ENCODE measurements around the gene NSDHL. TPM values are rescaled to one million over a fixed set of nuclear protein-coding genes. Genes with fewer than 3 reads are reported as not detected.
A peak's percentile ranks its signal among the peaks of the same experiment; 100 is the strongest.

Gene NSDHL
- total and polyA plus RNA-seq, 2 of the 4 experiments (the other 2 are of a cell fraction): 22.8 to 26.0 TPM

DNA sequence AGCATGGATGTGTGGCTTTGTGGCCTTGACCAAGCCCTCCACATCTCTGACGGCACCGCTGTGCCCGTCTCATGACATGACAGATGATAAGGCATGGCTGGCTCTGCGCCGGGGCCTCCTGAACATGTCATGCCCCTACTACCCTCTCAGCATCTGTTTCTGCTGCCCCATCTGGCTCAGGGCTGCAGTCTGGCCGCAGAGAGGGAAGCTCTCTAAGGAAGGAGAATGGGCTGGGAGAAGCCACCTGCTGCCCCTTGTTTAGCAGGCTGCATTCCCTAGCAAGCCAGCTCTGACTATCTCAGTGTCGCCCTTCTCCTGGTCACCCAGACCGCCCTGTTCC, 74.2 kb downstream of the NSDHL start:
- POLR2A ChIA-PET (ENCODE audit: unreplicated experiment): no interaction called here
- dilution Hi-C loops (cut with HindIII; ENCODE audit: low sequenced_read_pairs, unreplicated experiment): no loop called here

More for the DNA sequence above, 74.2 kb downstream of the NSDHL start:
- Histone ChIP-seq H2AFZ (replicated peaks; ENCODE audit: low read length, poor library complexity) (peak overlapping the region; percentile 75), H2BK120ac (ENCODE audit: low read depth, low read length) (no peak overlapping the region), H2AK5ac (ENCODE audit: low read depth, low read length) (no peak overlapping the region), H3K4me2 (ENCODE audit: low read depth, low read length) (no peak overlapping the region), H3K9me1 (ENCODE audit: insufficient read depth, low read length) (no peaks in the 10 kb centered on the region), H2BK15ac (ENCODE audit: low read depth, low read length) (no peak overlapping the region), H2AK9ac (replicated peaks; ENCODE audit: low read depth, low read length, poor library complexity) (no peak overlapping the region), H3K79me1 (ENCODE audit: low read depth in 1 of 2, low read length in 2 of 2) (no peaks in the 10 kb centered on the region), H3K27ac (ENCODE audit: insufficient read depth, low read length) (no peak overlapping the region), H3K36me3 (ENCODE audit: control insufficient read depth, insufficient read depth, low read length) (no peaks in the 10 kb centered on the region), H2BK5ac (ENCODE audit: low read depth, low read length, poor library complexity, severe bottlenecking) (no peak overlapping the region), H3K4me1 (ENCODE audit: control insufficient read depth, insufficient read depth, low read length) (peaks cover 6% of the 10 kb centered on the region; the same call in 1 of the 2 replicates), H2BK20ac (ENCODE audit: low read depth, low read length) (no peak overlapping the region), H3K4ac (ENCODE audit: low read depth, low read length) (no peak overlapping the region), H3K9ac (ENCODE audit: low read depth, low read length) (no peak overlapping the region), H4K20me1 (ENCODE audit: insufficient read depth, low read length) (no peaks in the 10 kb centered on the region), H4K91ac (ENCODE audit: insufficient read depth, low read depth, low read length) (no peak overlapping the region), H4K8ac (ENCODE audit: low read depth in 2 of 2, low read length in 2 of 2) (no peak overlapping the region), H4K5ac (ENCODE audit: low read depth, low read length) (no peak overlapping the region), H3K14ac (replicated peaks; ENCODE audit: low read depth, low read length) (no peak overlapping the region), H3K4me3 (ENCODE audit: insufficient read depth, low read depth, low read length) (no peak overlapping the region), H3K9me3 (ENCODE audit: control insufficient read depth, insufficient read depth, low read length) (no peaks in the 10 kb centered on the region), H3K18ac (ENCODE audit: low read depth, low read length) (no peak overlapping the region), H3K27me3 (ENCODE audit: control insufficient read depth, insufficient read depth, low read length) (no peaks in the 10 kb centered on the region; the same call in 1 of the 2 replicates), H3K23ac (ENCODE audit: low read depth, low read length) (no peak overlapping the region), H3K56ac (ENCODE audit: extremely low read depth, insufficient read depth, low read length) (no peak overlapping the region)
- intact Hi-C loops (cut with micrococcal nuclease): no loop called here
- WGBS, 2 experiments (ENCODE audit: extremely low coverage in 2 of 2, insufficient read length in 1 of 2): 100% methylated on average over 2 of the region's 8 CpGs; no CpG with 5 or more reads in 1 of the 2 experiments
- ATAC-seq (ENCODE audit: low read depth): no peak
- in situ Hi-C loops (cut with MboI; ENCODE audit: low sequenced_read_pairs): no loop called here
- no TSS peak for BruUV-seq (replicated peaks)
- no peak for DNase-seq
- TF ChIP-seq RAD21 (IDR thresholded peaks at IDR 0.05; ENCODE audit: low read length): no peak
- CTCF ChIA-PET: no interaction called here
